Measurements from ENCODE around the gene GSS.

DNA sequence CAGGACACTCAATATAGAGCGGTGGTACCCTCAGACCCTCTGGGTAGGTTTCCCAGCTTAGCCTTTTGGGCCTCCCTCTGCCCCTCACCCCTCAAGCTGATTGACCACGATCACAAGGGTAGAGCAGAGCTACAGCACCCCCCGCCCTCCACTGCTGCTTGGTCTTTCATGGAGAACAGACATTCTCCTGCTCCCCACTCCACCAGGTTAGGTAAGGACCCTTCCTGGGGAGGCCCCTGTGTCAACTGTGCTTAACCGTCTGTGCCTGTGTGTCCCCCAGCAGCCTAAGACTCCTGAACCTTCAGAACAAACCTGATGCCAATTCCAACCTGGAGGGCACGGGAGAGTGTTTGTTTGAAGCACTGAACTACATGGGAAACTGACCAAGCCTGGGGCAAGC, 11.8 kb upstream of the GSS start:
- TF ChIP-seq POLR2A (IDR thresholded peaks at IDR 0.05) (no peak), CTCF (IDR thresholded peaks at IDR 0.05) (no peak), EP300 (IDR thresholded peaks at IDR 0.05) (no peak)
